Tibial artery (tissue), 4 donors: ENCODE data around the gene DCLK1.

ENCODE experiments used
- DNase-seq, 2 donors: peaks; one replicate each; pipeline ENCODE4 v3.0.0-alpha.2; 2019
- H3K27ac ChIP-seq, 2 donors: fragments of 200-600 bp; sonication (generic) in 1 of 2; 1 replicate in 1 of 2; 2 replicates in 1 of 2; pipeline ENCODE4 v1.5.1; 2018 to 2019; ENCODE audit warnings: mild to moderate bottlenecking in 1 of 2
- H3K27me3 ChIP-seq, 2 donors: fragments of 200-600 bp; sonication (generic) in 1 of 2; one replicate each; pipeline versions ENCODE4 v1.5.1 to v1.6.0; 2016 to 2019
- H3K36me3 ChIP-seq, 3 donors: fragments of 200-600 bp; sonication (generic) in 2 of 3; one replicate each; pipeline ENCODE4 v1.5.1; 2016 to 2019; ENCODE audit warnings: mild to moderate bottlenecking in 2 of 3
- H3K4me1 ChIP-seq, 4 donors: fragments of 200-600 bp; sonication (generic) in 2 of 4; 1 replicate in 3 of 4; 2 replicates in 1 of 4; pipeline ENCODE4 v1.5.1; 2016 to 2019
- H3K4me3 ChIP-seq, 2 donors: fragments of 200-600 bp; sonication (generic) in 1 of 2; 1 replicate in 1 of 2; 2 replicates in 1 of 2; pipeline ENCODE4 v1.5.1; 2018 to 2019; ENCODE audit warnings: mild to moderate bottlenecking in 2 of 2
- H3K9me3 ChIP-seq, 3 donors: fragments of 200-600 bp; sonication (generic) in 1 of 3; one replicate each; pipeline ENCODE4 v1.5.1; 2016 to 2019
- intact Hi-C: fragments of 100-400 bp; cut with DNase I; formaldehyde crosslinking; loops from one replicate; pipeline ENCODE4 v1.15.0; 2023; ENCODE audit warnings: low total_unique reads
- TF ChIP-seq, protein P1 (sequence below), 2 experiments: fragments of 200-600 bp in 1 of 2; fragments of 450-650 bp in 1 of 2; IDR thresholded peaks; one replicate each; pipeline ENCODE4 v1.5.1; 2017 to 2019; ENCODE audit warnings: antibody characterized with exemption in 2 of 2, mild to moderate bottlenecking in 1 of 2, moderate library complexity in 1 of 2

Gene DCLK1

DNA sequence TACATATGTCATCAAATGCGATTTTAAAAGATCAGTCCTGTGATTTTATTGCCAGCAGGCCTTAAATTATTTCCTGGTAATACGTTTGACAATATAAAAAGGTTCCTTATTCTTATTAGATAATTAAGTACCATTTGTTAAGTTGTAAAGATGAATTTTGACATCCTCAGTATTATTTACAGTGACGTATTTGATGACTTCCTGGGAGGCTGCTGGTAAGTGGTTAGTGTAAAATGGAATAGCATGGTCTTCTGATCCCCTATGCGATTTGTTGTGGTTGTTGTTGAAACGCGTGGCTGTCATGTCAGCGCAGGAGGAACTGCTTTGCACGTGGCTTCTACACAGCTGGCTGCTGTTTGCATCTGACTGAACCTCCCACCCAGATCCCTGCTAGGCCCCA, 99.7 kb downstream of the DCLK1 start:
- DNase-seq, result no peak
- TF ChIP-seq, protein P1, sequence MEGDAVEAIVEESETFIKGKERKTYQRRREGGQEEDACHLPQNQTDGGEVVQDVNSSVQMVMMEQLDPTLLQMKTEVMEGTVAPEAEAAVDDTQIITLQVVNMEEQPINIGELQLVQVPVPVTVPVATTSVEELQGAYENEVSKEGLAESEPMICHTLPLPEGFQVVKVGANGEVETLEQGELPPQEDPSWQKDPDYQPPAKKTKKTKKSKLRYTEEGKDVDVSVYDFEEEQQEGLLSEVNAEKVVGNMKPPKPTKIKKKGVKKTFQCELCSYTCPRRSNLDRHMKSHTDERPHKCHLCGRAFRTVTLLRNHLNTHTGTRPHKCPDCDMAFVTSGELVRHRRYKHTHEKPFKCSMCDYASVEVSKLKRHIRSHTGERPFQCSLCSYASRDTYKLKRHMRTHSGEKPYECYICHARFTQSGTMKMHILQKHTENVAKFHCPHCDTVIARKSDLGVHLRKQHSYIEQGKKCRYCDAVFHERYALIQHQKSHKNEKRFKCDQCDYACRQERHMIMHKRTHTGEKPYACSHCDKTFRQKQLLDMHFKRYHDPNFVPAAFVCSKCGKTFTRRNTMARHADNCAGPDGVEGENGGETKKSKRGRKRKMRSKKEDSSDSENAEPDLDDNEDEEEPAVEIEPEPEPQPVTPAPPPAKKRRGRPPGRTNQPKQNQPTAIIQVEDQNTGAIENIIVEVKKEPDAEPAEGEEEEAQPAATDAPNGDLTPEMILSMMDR (IDR thresholded peaks at IDR 0.05), result no peak
- no peaks in the 10 kb centered on the region for H3K9me3 ChIP-seq
- H3K27ac ChIP-seq, result no peak overlapping the region
- H3K36me3 ChIP-seq, result no peaks in the 10 kb centered on the region
- H3K27me3 ChIP-seq, result no peaks in the 10 kb centered on the region
- intact Hi-C loops, result no loop called here
- no peak overlapping the region for H3K4me3 ChIP-seq
- H3K4me1 ChIP-seq, result peaks cover 0 to 7% (median 3%) of the 10 kb centered on the region in 4 donors

DNA sequence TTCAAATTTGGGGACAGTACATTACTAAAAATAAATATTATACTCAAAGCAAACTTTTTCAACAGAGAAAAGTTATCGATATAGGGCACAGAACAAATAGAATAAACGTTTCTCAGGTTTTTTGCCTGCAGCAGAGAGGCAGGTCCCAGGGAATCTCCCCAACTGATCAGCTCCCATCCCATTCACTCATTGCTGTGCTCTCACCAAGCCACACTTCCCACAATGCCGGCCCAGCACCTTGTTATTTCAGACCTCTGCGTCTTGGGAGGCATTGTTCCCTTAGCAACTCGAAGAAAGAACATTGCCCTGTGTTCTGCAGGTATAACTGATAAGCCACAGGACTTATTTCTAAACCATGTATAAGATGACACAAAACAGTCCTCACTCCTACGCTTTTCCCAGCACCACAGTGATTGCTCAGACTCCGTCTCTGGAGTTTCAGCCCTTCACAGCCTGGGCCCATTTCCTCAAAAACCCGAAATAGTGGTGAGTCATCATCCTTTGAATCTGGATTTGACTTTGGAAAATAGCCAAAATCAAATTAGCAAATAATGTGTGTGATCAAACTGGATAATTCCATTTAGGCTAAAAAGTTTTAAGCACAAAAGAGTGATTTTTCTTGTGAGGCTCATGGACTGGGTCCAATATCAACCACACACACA, 100.4 kb downstream of the DCLK1 start:
- Histone ChIP-seq H3K9me3 (no peaks in the 10 kb centered on the region), H3K27ac (no peak overlapping the region), H3K4me3 (no peak overlapping the region), H3K4me1 (peaks cover 0 to 7% (median 3%) of the 10 kb centered on the region in 4 donors), H3K36me3 (no peaks in the 10 kb centered on the region), H3K27me3 (no peaks in the 10 kb centered on the region)
- intact Hi-C loops, result no loop called here
- DNase-seq, result peak in 1 of 2 donors; percentile 26
- TF ChIP-seq, protein P1 (IDR thresholded peaks at IDR 0.05), result no peak

- DNase-seq, result no peak
- Histone ChIP-seq H3K36me3 (no peaks in the 10 kb centered on the region), H3K9me3 (no peaks in the 10 kb centered on the region), H3K27me3 (no peaks in the 10 kb centered on the region), H3K4me1 (peaks cover 0 to 7% (median 3%) of the 10 kb centered on the region in 4 donors), H3K4me3 (no peak overlapping the region), H3K27ac (no peak overlapping the region)
- TF ChIP-seq, protein P1 (IDR thresholded peaks at IDR 0.05), result no peak
- intact Hi-C loops, result no loop called here
Measured at GRCh38 chr13:36029166-36029565, 102.0 kb downstream of the DCLK1 start.

DNA sequence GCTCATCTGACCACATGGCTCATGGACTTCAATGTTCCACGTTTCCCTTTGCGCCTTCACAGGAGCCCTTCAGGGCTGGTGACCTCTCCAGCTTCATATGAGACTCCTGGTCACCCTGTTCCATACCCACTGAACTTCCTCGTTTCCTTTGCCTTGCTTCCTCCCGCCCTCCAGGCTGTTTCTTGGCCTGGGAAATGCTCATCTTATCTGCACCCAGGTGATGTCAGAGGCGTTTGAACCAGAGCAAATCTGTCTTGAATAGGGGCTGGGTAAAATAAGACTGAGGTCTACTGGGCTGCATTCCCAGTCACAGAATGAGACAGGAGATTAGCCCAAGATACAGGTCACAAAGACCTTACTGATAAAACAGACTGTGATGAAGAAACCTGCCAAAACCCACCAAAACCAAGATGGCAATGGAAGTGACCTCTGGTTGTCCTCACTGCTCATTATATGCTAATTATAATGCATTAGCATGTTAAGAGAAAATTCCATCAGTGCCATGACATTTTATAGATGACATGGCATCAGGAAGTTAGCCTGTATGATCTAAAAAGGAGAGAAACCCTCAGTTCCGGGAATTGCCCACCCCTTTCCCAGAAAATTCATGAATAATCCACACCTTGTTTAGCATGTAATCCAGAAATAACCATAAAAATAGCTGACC, 102.7 kb downstream of the DCLK1 start:
- no peaks in the 10 kb centered on the region for H3K36me3 ChIP-seq
- TF ChIP-seq, protein P1 (IDR thresholded peaks at IDR 0.05), result no peak
- DNase-seq, result no peak
- H3K27ac ChIP-seq, result no peak overlapping the region
- peaks cover 0 to 7% (median 3%) of the 10 kb centered on the region in 4 donors for H3K4me1 ChIP-seq
- no peaks in the 10 kb centered on the region for H3K27me3 ChIP-seq
- no peak overlapping the region for H3K4me3 ChIP-seq
- intact Hi-C loops, result no loop called here
- no peaks in the 10 kb centered on the region for H3K9me3 ChIP-seq

- Histone ChIP-seq H3K9me3 (no peaks in the 10 kb centered on the region), H3K4me1 (peaks cover 0 to 7% (median 3%) of the 10 kb centered on the region in 4 donors), H3K4me3 (no peak overlapping the region), H3K36me3 (no peaks in the 10 kb centered on the region), H3K27me3 (no peaks in the 10 kb centered on the region), H3K27ac (no peak overlapping the region)
- no peak for DNase-seq
- TF ChIP-seq, protein P1 (IDR thresholded peaks at IDR 0.05), result no peak
- intact Hi-C loops, result no loop called here
Measured at GRCh38 chr13:36026531-36026930, 104.7 kb downstream of the DCLK1 start.
